CD4-positive, alpha-beta T cell (primary cell): ENCODE results near the gene NDUFS5. TPM values are rescaled to one million over a fixed set of nuclear protein-coding genes. Genes with fewer than 3 reads are reported as not detected.
"Not testable (repeated sequence)": the region's sequence is repeated elsewhere in the genome, so short reads cannot be mapped to it uniquely, and the experiment has no call there.

Experiments used
- ATAC-seq: fragments of 200-7000 bp; cut with Tn5 transposase; one replicate; pipeline ENCODE4 v1.10.0; 2022; ENCODE audit warnings: mild to moderate bottlenecking; ENCODE audit not compliant: poor library complexity
- CTCF ChIA-PET: fragments of 350-600 bp; sonication (Branson Sonifier 250); formaldehyde crosslinking; loops from one replicate; lab custom pipeline; 2021; ENCODE audit warnings: antibody characterized with exemption, inconsistent platforms; lab: Charles Lee
- POLR2A ChIA-PET: fragments of 350-600 bp; sonication (Branson Sonifier 250); formaldehyde crosslinking; loops from one replicate; lab custom pipeline; 2021; ENCODE audit warnings: antibody characterized with exemption, inconsistent platforms; lab: Charles Lee
- DNase-seq, 14 experiments: peaks; one replicate each; pipeline ENCODE4 v3.0.0-alpha.2; 2013 to 2020; ENCODE audit warnings: mixed read lengths in 2 of 14
- H3K27ac ChIP-seq, 2 donors: one replicate each; pipeline versions ENCODE4 v1.5.1 to v1.7.0; 2013; ENCODE audit warnings: low read length in 2 of 2, low read depth in 1 of 2, mild to moderate bottlenecking in 1 of 2
- H3K27me3 ChIP-seq, 2 experiments: 1 replicate in 1 of 2; 2 replicates in 1 of 2; pipeline versions ENCODE4 v1.6.1 to v1.7.0; 2013; ENCODE audit warnings: low read length in 2 of 2, control low read depth in 1 of 2, mild to moderate bottlenecking in 1 of 2, moderate library complexity in 1 of 2; ENCODE audit not compliant: insufficient read depth in 2 of 2, control insufficient read depth in 1 of 2
- H3K36me3 ChIP-seq: one replicate; pipeline ENCODE4 v1.6.1; 2013; ENCODE audit warnings: low read length, control low read depth; ENCODE audit not compliant: insufficient read depth
- H3K4me1 ChIP-seq: one replicate; pipeline ENCODE4 v1.6.1; 2013; ENCODE audit warnings: low read length, control low read depth; ENCODE audit not compliant: insufficient read depth
- H3K4me3 ChIP-seq: one replicate; pipeline ENCODE4 v1.5.1; 2013; ENCODE audit warnings: mild to moderate bottlenecking, low read length, moderate library complexity
- H3K9me3 ChIP-seq, 2 experiments: 1 replicate in 1 of 2; 2 replicates in 1 of 2; pipeline versions ENCODE4 v1.6.1 to v1.7.0; 2013; ENCODE audit warnings: low read length in 2 of 2, mild to moderate bottlenecking in 2 of 2, control low read depth in 1 of 2, moderate library complexity in 1 of 2; ENCODE audit not compliant: control insufficient read depth in 1 of 2, insufficient read depth in 1 of 2
- H3K27ac Mint-ChIP-seq: one replicate; pipeline ENCODE4 v1.8.0; 2020; ENCODE audit warnings: mixed read lengths
- H3K27me3 Mint-ChIP-seq: one replicate; pipeline ENCODE4 v1.8.0; 2021; ENCODE audit warnings: mixed read lengths
- H3K36me3 Mint-ChIP-seq: one replicate; pipeline ENCODE4 v1.8.0; 2021; ENCODE audit warnings: low read depth, mixed read lengths
- H3K4me1 Mint-ChIP-seq: one replicate; pipeline ENCODE4 v1.8.0; 2021; ENCODE audit warnings: low read depth, mixed read lengths
- H3K4me3 Mint-ChIP-seq: one replicate; pipeline ENCODE4 v1.8.0; 2020; ENCODE audit warnings: mild to moderate bottlenecking, mixed read lengths
- H3K9me3 Mint-ChIP-seq: one replicate; pipeline ENCODE4 v1.8.0; 2020; ENCODE audit warnings: mixed read lengths
- intact Hi-C, 2 experiments: fragments of 100-400 bp; cut with DNase I in 1 of 2; cut with micrococcal nuclease in 1 of 2; formaldehyde crosslinking; loops; one replicate each; pipeline versions ENCODE4 v1.15.1 to v1.9.0; 2023 to 2025; cut with DNase I, micrococcal nuclease
- total RNA-seq, 174 experiments: library from RNA in 2 of 174; stranded (reverse) in 2 of 174; gene quantifications; one replicate each; pipeline ENCODE4 v1.2.3 and lab custom pipeline; 2021 to 2026
- TF ChIP-seq, protein P1 (sequence below): fragments of 200-600 bp; IDR thresholded peaks from one replicate; pipeline ENCODE4 v1.8.0; 2022; ENCODE audit warnings: antibody characterized with exemption, mild to moderate bottlenecking

Gene NDUFS5
- total RNA-seq, 2 experiments from 2014 or later, result 153 to 156 TPM

DNA sequence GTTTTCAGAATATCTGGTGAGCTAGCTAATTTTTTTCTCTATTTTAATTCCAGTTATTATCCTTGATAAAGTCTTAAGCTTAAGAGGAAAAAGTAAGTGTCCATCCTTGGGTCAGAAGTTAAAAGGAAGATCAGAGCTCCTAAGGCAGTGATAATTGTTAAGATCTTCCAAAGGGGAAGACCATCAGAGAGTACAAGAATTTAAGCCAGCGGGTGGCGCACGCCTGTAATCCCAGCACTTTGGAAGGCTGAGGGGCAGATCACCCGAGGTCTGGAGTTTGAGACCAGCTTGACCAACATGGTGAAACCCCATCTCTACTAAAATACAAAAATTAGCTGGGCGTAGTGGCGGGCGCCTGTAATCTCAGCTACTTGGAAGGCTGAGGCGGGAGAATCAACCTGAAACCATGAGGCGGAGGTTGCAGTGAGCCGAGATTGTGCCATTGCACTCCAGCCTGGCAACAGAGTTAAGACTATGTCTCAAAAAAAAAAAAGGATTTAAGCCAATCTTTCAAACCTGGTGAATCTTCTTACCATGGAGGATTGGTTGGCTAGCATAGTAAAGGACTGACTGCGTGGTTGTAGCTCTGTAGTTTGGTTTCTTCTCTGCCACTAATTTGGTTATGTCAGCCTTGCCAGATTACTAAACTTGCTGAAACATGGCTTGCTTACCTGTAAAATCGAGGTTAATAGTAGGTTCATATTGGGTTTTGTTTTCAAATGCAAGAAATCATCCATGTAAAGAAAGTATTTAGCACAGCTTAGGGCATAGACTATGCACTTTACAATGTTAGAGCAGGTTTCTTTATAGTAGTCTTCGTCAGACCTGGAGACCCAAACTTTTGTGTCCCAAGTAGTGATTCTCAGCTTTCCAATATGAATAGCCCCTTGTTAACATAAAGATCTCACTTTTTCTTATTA, 19.2 kb upstream of the NDUFS5 start:
- Histone ChIP-seq H3K4me3 (no peak overlapping the region), H3K9me3 (no peaks in the 10 kb centered on the region), H3K27ac (no peak overlapping the region), H3K4me1 (no peaks in the 10 kb centered on the region), H3K36me3 (peaks cover 81% of the 10 kb centered on the region), H3K27me3 (no peaks in the 10 kb centered on the region)
- peaks cover 87% of the 10 kb centered on the region for H3K36me3 Mint-ChIP-seq
- no peak for DNase-seq
- CTCF ChIA-PET, result interaction anchor here (1.5 kb wide), 1 partner anchor 22 kb away, joined by 3 read pairs; no protein-coding TSS in a partner anchor
- H3K4me1 Mint-ChIP-seq, result peaks cover 8% of the 10 kb centered on the region
- H3K9me3 Mint-ChIP-seq, result no peaks in the 10 kb centered on the region
- no peaks in the 10 kb centered on the region for H3K27me3 Mint-ChIP-seq
- intact Hi-C loops, result no loop called here
- H3K27ac Mint-ChIP-seq, result no peak overlapping the region
- no peak overlapping the region for H3K4me3 Mint-ChIP-seq
- ATAC-seq, result no peak
- POLR2A ChIA-PET, result no interaction called here
- TF ChIP-seq, protein P1, sequence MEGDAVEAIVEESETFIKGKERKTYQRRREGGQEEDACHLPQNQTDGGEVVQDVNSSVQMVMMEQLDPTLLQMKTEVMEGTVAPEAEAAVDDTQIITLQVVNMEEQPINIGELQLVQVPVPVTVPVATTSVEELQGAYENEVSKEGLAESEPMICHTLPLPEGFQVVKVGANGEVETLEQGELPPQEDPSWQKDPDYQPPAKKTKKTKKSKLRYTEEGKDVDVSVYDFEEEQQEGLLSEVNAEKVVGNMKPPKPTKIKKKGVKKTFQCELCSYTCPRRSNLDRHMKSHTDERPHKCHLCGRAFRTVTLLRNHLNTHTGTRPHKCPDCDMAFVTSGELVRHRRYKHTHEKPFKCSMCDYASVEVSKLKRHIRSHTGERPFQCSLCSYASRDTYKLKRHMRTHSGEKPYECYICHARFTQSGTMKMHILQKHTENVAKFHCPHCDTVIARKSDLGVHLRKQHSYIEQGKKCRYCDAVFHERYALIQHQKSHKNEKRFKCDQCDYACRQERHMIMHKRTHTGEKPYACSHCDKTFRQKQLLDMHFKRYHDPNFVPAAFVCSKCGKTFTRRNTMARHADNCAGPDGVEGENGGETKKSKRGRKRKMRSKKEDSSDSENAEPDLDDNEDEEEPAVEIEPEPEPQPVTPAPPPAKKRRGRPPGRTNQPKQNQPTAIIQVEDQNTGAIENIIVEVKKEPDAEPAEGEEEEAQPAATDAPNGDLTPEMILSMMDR, result no peak

DNA sequence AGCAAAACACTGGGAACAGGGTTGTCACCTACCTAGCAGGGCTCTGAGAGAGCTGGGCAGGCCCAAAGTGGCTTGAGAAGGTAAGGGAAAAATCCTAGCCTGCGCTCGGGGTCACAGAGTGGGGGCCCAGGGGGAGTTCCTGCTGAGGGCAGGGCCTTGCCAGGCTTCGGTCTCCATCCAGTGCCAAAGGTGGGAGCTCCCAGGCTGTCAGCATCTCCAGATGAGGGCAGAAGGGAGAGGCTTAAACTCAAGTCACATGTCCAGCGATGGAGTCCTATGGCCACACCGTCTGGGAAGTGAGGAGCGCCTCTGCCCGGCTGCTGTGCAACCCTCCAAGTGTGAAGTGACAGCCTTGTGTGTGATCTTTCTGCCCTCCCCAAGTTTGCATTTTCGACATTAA, 11.2 kb upstream of the NDUFS5 start:
- H3K9me3 Mint-ChIP-seq, H3K4me1 Mint-ChIP-seq, H3K27ac ChIP-seq, intact Hi-C loops, H3K27ac Mint-ChIP-seq, ATAC-seq, H3K4me3 ChIP-seq, H3K4me3 Mint-ChIP-seq, H3K27me3 ChIP-seq, H3K27me3 Mint-ChIP-seq, CTCF ChIA-PET, H3K4me1 ChIP-seq, DNase-seq, H3K9me3 ChIP-seq: not testable (repeated sequence)
- POLR2A ChIA-PET, result interaction anchor here (1.9 kb wide), 1 partner anchor 11 kb away, joined by 5 read pairs; the partner anchor contains the start of gene NDUFS5
- H3K36me3 ChIP-seq, result peaks cover 14% of the 10 kb centered on the region
- peaks cover 21% of the 10 kb centered on the region for H3K36me3 Mint-ChIP-seq

DNA sequence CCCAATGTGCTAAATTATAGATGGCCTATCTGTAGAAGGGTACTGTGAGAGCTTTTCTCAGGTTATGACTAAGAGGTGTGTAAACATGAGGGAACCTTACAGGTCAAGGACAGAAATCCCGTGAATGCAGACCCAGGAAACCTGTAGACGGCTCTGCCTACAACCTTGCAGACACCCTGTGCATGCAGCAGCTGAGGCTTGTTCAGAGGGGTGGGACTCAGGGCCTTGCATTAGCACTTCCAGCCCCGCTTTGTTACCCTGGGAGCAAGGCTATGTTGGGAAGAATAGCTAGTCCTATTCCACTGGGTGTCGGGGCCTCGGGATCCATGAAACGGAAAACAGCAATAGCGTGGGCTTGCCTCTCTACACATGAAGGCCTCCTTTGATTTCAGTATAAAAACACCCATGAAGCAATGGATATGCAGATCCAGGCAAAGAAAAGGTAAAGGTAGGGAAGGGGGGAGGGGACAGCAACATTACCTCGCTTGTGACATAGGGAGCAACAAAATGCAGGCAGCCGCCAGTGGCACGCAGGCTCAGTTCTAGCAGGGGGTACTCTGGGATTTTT, 9.5 kb upstream of the NDUFS5 start:
- H3K4me1 ChIP-seq, result no peaks in the 10 kb centered on the region
- CTCF ChIA-PET, result interaction anchor here (1.1 kb wide), 1 partner anchor 41 kb away, joined by 4 read pairs; no protein-coding TSS in a partner anchor
- POLR2A ChIA-PET, result no interaction called here
- H3K36me3 ChIP-seq, result peaks cover 6% of the 10 kb centered on the region
- Mint-ChIP-seq H3K36me3 (peaks cover 10% of the 10 kb centered on the region), H3K27ac (no peak overlapping the region), H3K4me3 (no peak overlapping the region), H3K27me3 (no peaks in the 10 kb centered on the region), H3K4me1 (no peaks in the 10 kb centered on the region), H3K9me3 (no peaks in the 10 kb centered on the region)
- no peak overlapping the region for H3K4me3 ChIP-seq
- TF ChIP-seq, protein P1, result no peak
- DNase-seq (no peak), ATAC-seq (no peak)
- H3K9me3 ChIP-seq, result no peaks in the 10 kb centered on the region
- no peaks in the 10 kb centered on the region for H3K27me3 ChIP-seq
- intact Hi-C loops, result no loop called here
- no peak overlapping the region for H3K27ac ChIP-seq
